GM18508 (cell line): ENCODE data around the gene TMEM255B.

ENCODE experiments used
- ATAC-seq: cut with Tn5 transposase; IDR thresholded peaks from one replicate; pipeline ENCODE4 v1.9.1; 2021; ENCODE audit warnings: moderate number of reproducible peaks; ENCODE audit not compliant: insufficient read depth, unreplicated experiment

TMEM255B gene

GRCh38 chr13:113855012-113855921, 96.2 kb downstream of the TMEM255B start:
- no peak for ATAC-seq

- ATAC-seq: no peak
These were observed 97.1 kb downstream of the TMEM255B start for GRCh38 chr13:113855931-113856715.

GRCh38 chr13:113856716-113857065, 97.7 kb downstream of the TMEM255B start:
- no peak for ATAC-seq

- ATAC-seq: no peak
These were observed 98.6 kb downstream of the TMEM255B start for GRCh38 chr13:113857531-113858195.

- ATAC-seq: no peak
These were observed 100.5 kb downstream of the TMEM255B start for GRCh38 chr13:113859311-113860050.

GRCh38 chr13:113860051-113860664, 101.1 kb downstream of the TMEM255B start:
- no peak for ATAC-seq

- no peak for ATAC-seq
These were observed 101.8 kb downstream of the TMEM255B start for GRCh38 chr13:113860665-113861432.

- no peak for ATAC-seq
These were observed 102.5 kb downstream of the TMEM255B start for GRCh38 chr13:113861433-113862030.

GRCh38 chr13:113862191-113862930, 103.3 kb downstream of the TMEM255B start:
- no peak for ATAC-seq

- ATAC-seq: no peak
These were observed 104.0 kb downstream of the TMEM255B start for GRCh38 chr13:113862931-113863523.

- ATAC-seq: no peak
These were observed 104.7 kb downstream of the TMEM255B start, which contains the start of gene GAS6 for GRCh38 chr13:113863524-113864272. GAS6 (minus strand) TSS chr13:113864076; CDS start chr13:113863920, 156 bp downstream.

- ATAC-seq: no peak
These were observed 105.4 kb downstream of the TMEM255B start for GRCh38 chr13:113864273-113864890.

- ATAC-seq: no peak
These were observed 106.4 kb downstream of the TMEM255B start for GRCh38 chr13:113865427-113865826.
